WTC11 (cell line): Measurements from ENCODE around the gene ICE2.

Experiments used
- ATF3 ChIP-seq: sonication (generic); formaldehyde crosslinking; conservative IDR thresholded peaks from 2 replicates; pipeline ENCODE4 v1.8.1; 2022; ENCODE audit warnings: mild to moderate bottlenecking, missing genetic modification reagents
- HMGXB4 ChIP-seq: sonication (generic); formaldehyde crosslinking; IDR thresholded peaks from 2 replicates; pipeline ENCODE4 v1.8.1; 2023; ENCODE audit warnings: mild to moderate bottlenecking, moderate library complexity, missing genetic modification reagents
- TF ChIP-seq, protein P1 (sequence below): fragments of 200-600 bp; IDR thresholded peaks from 2 replicates; pipeline ENCODE4 v1.8.0; 2022; ENCODE audit warnings: antibody characterized with exemption
- TF ChIP-seq, protein P2 (sequence below): sonication (generic); formaldehyde crosslinking; IDR thresholded peaks from 2 replicates; pipeline ENCODE4 v1.8.0; 2023; ENCODE audit warnings: mild to moderate bottlenecking, missing genetic modification reagents

- TF ChIP-seq, protein P1, sequence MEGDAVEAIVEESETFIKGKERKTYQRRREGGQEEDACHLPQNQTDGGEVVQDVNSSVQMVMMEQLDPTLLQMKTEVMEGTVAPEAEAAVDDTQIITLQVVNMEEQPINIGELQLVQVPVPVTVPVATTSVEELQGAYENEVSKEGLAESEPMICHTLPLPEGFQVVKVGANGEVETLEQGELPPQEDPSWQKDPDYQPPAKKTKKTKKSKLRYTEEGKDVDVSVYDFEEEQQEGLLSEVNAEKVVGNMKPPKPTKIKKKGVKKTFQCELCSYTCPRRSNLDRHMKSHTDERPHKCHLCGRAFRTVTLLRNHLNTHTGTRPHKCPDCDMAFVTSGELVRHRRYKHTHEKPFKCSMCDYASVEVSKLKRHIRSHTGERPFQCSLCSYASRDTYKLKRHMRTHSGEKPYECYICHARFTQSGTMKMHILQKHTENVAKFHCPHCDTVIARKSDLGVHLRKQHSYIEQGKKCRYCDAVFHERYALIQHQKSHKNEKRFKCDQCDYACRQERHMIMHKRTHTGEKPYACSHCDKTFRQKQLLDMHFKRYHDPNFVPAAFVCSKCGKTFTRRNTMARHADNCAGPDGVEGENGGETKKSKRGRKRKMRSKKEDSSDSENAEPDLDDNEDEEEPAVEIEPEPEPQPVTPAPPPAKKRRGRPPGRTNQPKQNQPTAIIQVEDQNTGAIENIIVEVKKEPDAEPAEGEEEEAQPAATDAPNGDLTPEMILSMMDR = peak; percentile 77
- TF ChIP-seq, protein P2, sequence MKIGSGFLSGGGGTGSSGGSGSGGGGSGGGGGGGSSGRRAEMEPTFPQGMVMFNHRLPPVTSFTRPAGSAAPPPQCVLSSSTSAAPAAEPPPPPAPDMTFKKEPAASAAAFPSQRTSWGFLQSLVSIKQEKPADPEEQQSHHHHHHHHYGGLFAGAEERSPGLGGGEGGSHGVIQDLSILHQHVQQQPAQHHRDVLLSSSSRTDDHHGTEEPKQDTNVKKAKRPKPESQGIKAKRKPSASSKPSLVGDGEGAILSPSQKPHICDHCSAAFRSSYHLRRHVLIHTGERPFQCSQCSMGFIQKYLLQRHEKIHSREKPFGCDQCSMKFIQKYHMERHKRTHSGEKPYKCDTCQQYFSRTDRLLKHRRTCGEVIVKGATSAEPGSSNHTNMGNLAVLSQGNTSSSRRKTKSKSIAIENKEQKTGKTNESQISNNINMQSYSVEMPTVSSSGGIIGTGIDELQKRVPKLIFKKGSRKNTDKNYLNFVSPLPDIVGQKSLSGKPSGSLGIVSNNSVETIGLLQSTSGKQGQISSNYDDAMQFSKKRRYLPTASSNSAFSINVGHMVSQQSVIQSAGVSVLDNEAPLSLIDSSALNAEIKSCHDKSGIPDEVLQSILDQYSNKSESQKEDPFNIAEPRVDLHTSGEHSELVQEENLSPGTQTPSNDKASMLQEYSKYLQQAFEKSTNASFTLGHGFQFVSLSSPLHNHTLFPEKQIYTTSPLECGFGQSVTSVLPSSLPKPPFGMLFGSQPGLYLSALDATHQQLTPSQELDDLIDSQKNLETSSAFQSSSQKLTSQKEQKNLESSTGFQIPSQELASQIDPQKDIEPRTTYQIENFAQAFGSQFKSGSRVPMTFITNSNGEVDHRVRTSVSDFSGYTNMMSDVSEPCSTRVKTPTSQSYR (CRISPR knock-in tag) = no peak
- no peak for TF ChIP-seq ATF3
- no peak for TF ChIP-seq HMGXB4 (CRISPR knock-in tag)
Observed at GRCh38 chr15:60520825-60521368, 42.0 kb upstream of the ICE2 start.
